K562 (cell line): Measurements from ENCODE around the gene CCNT2. TPM values are rescaled to one million over a fixed set of nuclear protein-coding genes. Genes with fewer than 3 reads are reported as not detected.
"Not testable (repeated sequence)": the region's sequence is repeated elsewhere in the genome, so short reads cannot be mapped to it uniquely, and the experiment has no call there.

Experiments used
- ATAC-seq: fragments of 200-7000 bp; cut with Tn5 transposase; 3 replicates; pipeline ENCODE4 v1.9.1; 2020; ENCODE audit warnings: moderate library complexity
- BruUV-seq: library from RNA; stranded (reverse); fragments of 400-500 nt; replicated peaks from 2 replicates; lab custom pipeline; 2021; lab: Mats Ljungman, UMichigan
- CTCF ChIA-PET: fragments of 300-600 bp; formaldehyde crosslinking; extraction: SDS; loops from one replicate; lab custom pipeline; 2021; ENCODE audit warnings: low intra/inter-chr PET ratio; lab: Yijun Ruan, JAX
- POLR2A ChIA-PET: fragments of 300-600, 350-650 bp; sonication (Branson Sonifier 250); formaldehyde crosslinking; extraction: SDS; loops from one replicate; lab custom pipeline; 2021; ENCODE audit warnings: antibody characterized with exemption, inconsistent platforms; lab: Yijun Ruan, JAX
- DNase-seq, 4 experiments: peaks; one replicate each; pipeline versions ENCODE4 v3.0.0 to v3.0.0-alpha.2; 2011 to 2018; ENCODE audit warnings: low spot score in 3 of 4, mixed read lengths in 3 of 4; ENCODE audit errors: extremely low read depth in 1 of 4
- FAIRE-seq: peaks from 2 replicates; lab custom pipeline; 2011; peaks lifted over from hg19 to GRCh38; lab: Jason Lieb, UNC
- H2AFZ ChIP-seq: 2 replicates; pipeline ENCODE4 v1.6.0; 2011; ENCODE audit warnings: low read depth, low read length, control low read depth, inconsistent platforms
- H3K27ac ChIP-seq: fragments of 200-600 bp; 3 replicates; pipeline ENCODE4 v1.8.0; 2011; ENCODE audit warnings: low read depth, mild to moderate bottlenecking, control low read depth, inconsistent platforms, low read length, moderate library complexity, mixed read lengths; ENCODE audit errors: extremely low read depth
- H3K27me3 ChIP-seq, 2 experiments: fragments of 300-600 bp in 1 of 2; 2 replicates in 1 of 2; 3 replicates in 1 of 2; pipeline versions ENCODE4 v1.6.0 to v1.8.0; 2011; ENCODE audit warnings: inconsistent platforms in 2 of 2, low read length in 2 of 2, mild to moderate bottlenecking in 1 of 2, mixed read lengths in 1 of 2, moderate library complexity in 1 of 2; ENCODE audit not compliant: control insufficient read depth in 2 of 2, insufficient read depth in 2 of 2
- H3K36me3 ChIP-seq: fragments of 300-600 bp; 3 replicates; pipeline ENCODE4 v1.8.0; 2011; ENCODE audit warnings: mild to moderate bottlenecking, low read length, inconsistent platforms; ENCODE audit not compliant: control insufficient read depth, insufficient read depth
- H3K4me1 ChIP-seq, 2 experiments: fragments of 200-600 bp in 1 of 2; replicated peaks in 1 of 2; 2 replicates in 1 of 2; 3 replicates in 1 of 2; pipeline versions ENCODE4 v1.5.1 to v1.8.0; 2011; ENCODE audit warnings: inconsistent platforms in 2 of 2, low read length in 2 of 2, mild to moderate bottlenecking in 1 of 2, mixed read lengths in 1 of 2, moderate library complexity in 1 of 2; ENCODE audit not compliant: control insufficient read depth in 2 of 2, insufficient read depth in 2 of 2
- H3K4me2 ChIP-seq: 2 replicates; pipeline ENCODE4 v1.6.1; 2011; ENCODE audit warnings: low read length, control low read depth, inconsistent platforms, mixed read lengths; ENCODE audit not compliant: insufficient read depth
- H3K4me3 ChIP-seq: fragments of 200-600 bp; sonication (generic), shearing (Covaris generic); 2 replicates; pipeline ENCODE4 v1.5.1; 2016; ENCODE audit warnings: control low read depth, inconsistent platforms
- H3K79me2 ChIP-seq: fragments of 200-600 bp; 3 replicates; pipeline ENCODE4 v1.8.0; 2011; ENCODE audit warnings: low read length, inconsistent platforms; ENCODE audit not compliant: control insufficient read depth, insufficient read depth
- H3K9ac ChIP-seq, 2 experiments: 2 replicates each; pipeline versions ENCODE4 v1.6.0 to v1.6.1; 2011; ENCODE audit warnings: low read depth in 2 of 2, low read length in 2 of 2, control low read depth in 1 of 2, inconsistent platforms in 1 of 2, mild to moderate bottlenecking in 1 of 2, mixed read lengths in 1 of 2; ENCODE audit not compliant: insufficient read depth in 1 of 2
- H3K9me1 ChIP-seq: one replicate; pipeline ENCODE4 v1.6.0; 2011; ENCODE audit warnings: inconsistent platforms, mild to moderate bottlenecking, low read length, moderate library complexity; ENCODE audit not compliant: control insufficient read depth, insufficient read depth
- H3K9me3 ChIP-seq: replicated peaks from 2 replicates; pipeline ENCODE4 v1.5.1; 2011; ENCODE audit warnings: low read depth, low read length, inconsistent platforms; ENCODE audit not compliant: control insufficient read depth, insufficient read depth
- H4K20me1 ChIP-seq: replicated peaks from 2 replicates; pipeline ENCODE4 v1.6.1; 2011; ENCODE audit warnings: low read length, inconsistent platforms, mixed read lengths; ENCODE audit not compliant: control insufficient read depth, insufficient read depth
- ARID1B ChIP-seq: fragments of 450-650 bp; IDR thresholded peaks from 2 replicates; pipeline ENCODE4 v1.6.1; 2016; ENCODE audit warnings: antibody characterized with exemption, mild to moderate bottlenecking, inconsistent platforms
- ATF3 ChIP-seq, 2 experiments: fragments of 450-650 bp in 1 of 2; sonication (generic) in 1 of 2; formaldehyde crosslinking in 1 of 2; IDR thresholded peaks in 1 of 2; conservative IDR thresholded peaks in 1 of 2; 2 replicates each; pipeline versions ENCODE4 v1.6.1 to v1.8.1; 2016 to 2023; ENCODE audit warnings: mild to moderate bottlenecking in 2 of 2, moderate library complexity in 2 of 2, inconsistent platforms in 1 of 2, missing genetic modification reagents in 1 of 2
- C11orf30 ChIP-seq: fragments of 450-650 bp; IDR thresholded peaks from 2 replicates; pipeline ENCODE4 v1.6.1; 2016; ENCODE audit warnings: low read depth, mild to moderate bottlenecking
- DPF2 ChIP-seq: fragments of 450-650 bp; IDR thresholded peaks from 2 replicates; pipeline ENCODE4 v1.6.1; 2016
- JUND ChIP-seq, 2 experiments: IDR thresholded peaks; 2 replicates in 1 of 2; 3 replicates in 1 of 2; pipeline ENCODE4 v1.6.1; 2011; ENCODE audit warnings: borderline replicate concordance in 2 of 2, low read depth in 2 of 2, low read length in 2 of 2, improper control_type of control experiment in 1 of 2, missing biosample characterization in 1 of 2, missing genetic modification characterization in 1 of 2, missing genetic modification reagents in 1 of 2
- MAFG ChIP-seq: fragments of 450-650 bp; conservative IDR thresholded peaks from 2 replicates; pipeline ENCODE4 v1.6.1; 2016; ENCODE audit warnings: missing genetic modification characterization, missing compliant biosample characterization
- NFE2 ChIP-seq: IDR thresholded peaks from 2 replicates; pipeline ENCODE4 v1.6.1; 2014; ENCODE audit warnings: antibody characterized with exemption, low read depth
- NFE2L1 ChIP-seq: fragments of 450-650 bp; IDR thresholded peaks from 2 replicates; pipeline ENCODE4 v1.6.1; 2016; ENCODE audit warnings: missing genetic modification characterization, low read depth, mild to moderate bottlenecking, missing compliant biosample characterization, moderate library complexity, borderline replicate concordance
- SMARCA4 ChIP-seq: fragments of 450-650 bp; IDR thresholded peaks from 2 replicates; pipeline ENCODE4 v1.6.1; 2016
- SMARCE1 ChIP-seq: fragments of 450-650 bp; IDR thresholded peaks from 2 replicates; pipeline ENCODE4 v1.7.1; 2016; ENCODE audit warnings: mild to moderate bottlenecking
- TAL1 ChIP-seq: fragments of 450-650 bp; IDR thresholded peaks from 2 replicates; pipeline ENCODE4 v1.6.1; 2016; ENCODE audit warnings: mild to moderate bottlenecking
- TARDBP ChIP-seq: fragments of 450-650 bp; IDR thresholded peaks from 2 replicates; pipeline ENCODE4 v1.6.1; 2016
- ZEB2 ChIP-seq: fragments of 450-650 bp; IDR thresholded peaks from 2 replicates; pipeline ENCODE4 v1.6.1; 2016
- ZNF316 ChIP-seq: fragments of 450-650 bp; IDR thresholded peaks from 2 replicates; pipeline ENCODE4 v1.6.1; 2016
- ZNF384 ChIP-seq: IDR thresholded peaks from 2 replicates; pipeline ENCODE4 v1.6.1; 2012; ENCODE audit warnings: low read depth, low read length, improper control_type of control experiment
- WGBS: fragments of 100-300 bp; shearing (Covaris generic); methylation state at CpG from one replicate; pipeline ENCODE4 v1.1.6; 2016; ENCODE audit warnings: low coverage, mixed read lengths; ENCODE audit not compliant: insufficient coverage; ENCODE audit errors: missing lambda C conversion rate; 5-methylcytosine and 5-hydroxymethylcytosine counted together
- in situ Hi-C: fragments of 300-500 bp; cut with MboI; formaldehyde crosslinking; loops from 4 replicates; pipeline ENCODE4 v1.15.0; 2018; ENCODE audit warnings: inconsistent platforms, mixed read lengths
- intact Hi-C: fragments of 100-400 bp; cut with micrococcal nuclease; formaldehyde crosslinking; loops from 2 replicates; pipeline ENCODE4 v1.14.2; 2022
- polyA plus RNA-seq, 8 experiments: library from polyadenylated mRNA; depleted of rRNA in 4 of 8; stranded (reverse) in 5 of 8; unstranded in 3 of 8; fragments of >200 nt; fragmentation: Nextera tagmentation in 2 of 8; fragmentation: Illumina TruSeq in 1 of 8; extraction: Ambion mirVana in 2 of 8; extraction: Trizol in 1 of 8; gene quantifications; 2 replicates each; pipeline versions ENCODE4 v1.2.1 to v1.2.3, GENCODE V29; 2011 to 2014; ENCODE audit warnings: inconsistent platforms in 1 of 8, missing spikeins in 1 of 8
- total RNA-seq, 7 experiments: library from RNA; depleted of rRNA in 6 of 7; stranded (reverse); fragments of >200 nt in 6 of 7; fragmentation: Illumina TruSeq in 2 of 7; extraction: Trizol in 2 of 7; gene quantifications; 2 replicates each; pipeline versions ENCODE4 v1.2.1 to v1.2.3, GENCODE V29; 2011 to 2021; ENCODE audit warnings: low replicate concordance in 1 of 7

Gene CCNT2
- total and polyA plus RNA-seq, 9 of the 15 experiments (the other 6 are each of a cell fraction or from before 2014, with no cell fraction given) = 12.6 to 30.0 (median 22.7) TPM

GRCh38 chr2:134976074-134976702 is 57.6 kb downstream of the CCNT2 start:
- 5% methylated on average over 3 of the region's 3 CpGs for WGBS
- intact Hi-C loops = no loop called here
- peak; percentile 51 for ATAC-seq
- Histone ChIP-seq H3K4me2 (no peak overlapping the region), H3K9me3 (no peaks in the 10 kb centered on the region; the same call in 1 of the 2 replicates), H3K36me3 (no peaks in the 10 kb centered on the region), H3K4me1 (peaks cover 0 to 5% of the 10 kb centered on the region in 2 experiments; a peak in 1 of 5 replicates), H4K20me1 (no peaks in the 10 kb centered on the region), H3K9me1 (no peaks in the 10 kb centered on the region), H3K9ac (no peak overlapping the region), H3K4me3 (no peak overlapping the region), H3K27me3 (peaks cover 2 to 20% of the 10 kb centered on the region in 2 experiments; a peak in 3 of 5 replicates), H3K27ac (no peak overlapping the region), H3K79me2 (no peaks in the 10 kb centered on the region), H2AFZ (no peak overlapping the region)
- no peak for FAIRE-seq
- TF ChIP-seq TARDBP (no peak), TAL1 (0 out of 2 replicates have a peak, but pooled peaks have one; percentile 4)
- ChIA-PET POLR2A (interaction anchor here (1.1 kb wide), 1 partner anchor 9 kb away, joined by 5 read pairs; no protein-coding TSS in a partner anchor), CTCF (interaction anchor here (0.7 kb wide), 2 partner anchors 764 to 914 kb away, joined by 3 to 11 read pairs; no protein-coding TSS in a partner anchor)
- in situ Hi-C loops = loop anchor here (25.0 kb wide), 1 partner anchor 1411 kb away; no protein-coding TSS in a partner anchor
- no peak for DNase-seq
- BruUV-seq = no TSS peak

GRCh38 chr2:134977104-134977503 is 58.5 kb downstream of the CCNT2 start:
- H3K9me1 ChIP-seq; H3K27ac ChIP-seq; H3K4me3 ChIP-seq; H3K4me1 ChIP-seq; H3K9me3 ChIP-seq; H4K20me1 ChIP-seq; H3K36me3 ChIP-seq; CTCF ChIA-PET; DNase-seq; intact Hi-C loops; H3K9ac ChIP-seq; H2AFZ ChIP-seq; H3K4me2 ChIP-seq; BruUV-seq; H3K79me2 ChIP-seq; FAIRE-seq; TF ChIP-seq JUND (tag; IDR thresholded peaks at IDR 0.05; ENCODE audit: borderline replicate concordance, low read depth, low read length); ATF3 (CRISPR knock-in tag; conservative IDR thresholded peaks at IDR 0.05): not testable (repeated sequence)
- POLR2A ChIA-PET = interaction anchor here (0.6 to 0.7 kb wide), 2 partner anchors 15 to 78 kb away, joined by 3 read pairs; no protein-coding TSS in a partner anchor
- in situ Hi-C loops = loop anchor here (25.0 kb wide), 1 partner anchor 1410 kb away; no protein-coding TSS in a partner anchor
- WGBS = 5% methylated on average over 3 of the region's 5 CpGs
- TF ChIP-seq DPF2 (peak; percentile 61; the same call in 1 of the 2 replicates), C11orf30 (peak; percentile 59; the same call in 1 of the 2 replicates), JUND (IDR thresholded peaks at IDR 0.05; ENCODE audit: borderline replicate concordance, low read depth, low read length) (peak; percentile 17; the same call in 1 of the 2 replicates), SMARCE1 (peak; percentile 47; the same call in 1 of the 2 replicates), ZEB2 (peak; percentile 45; the same call in 1 of the 2 replicates), ATF3 (IDR thresholded peaks at IDR 0.05) (peak; percentile 26; the same call in 1 of the 2 replicates), SMARCA4 (peak; percentile 50; the same call in 1 of the 2 replicates), ARID1B (peak; percentile 46; the same call in 1 of the 2 replicates), NFE2L1 (0 out of 2 replicates have a peak, but pooled peaks have one; percentile 33), ZNF384 (peak; percentile 48; the same call in 1 of the 2 replicates), MAFG (peak; percentile 70), ZNF316 (peak; percentile 80), NFE2 (peak; percentile 70)
- H3K27me3 ChIP-seq = peaks cover 2 to 20% of the 10 kb centered on the region in 2 experiments; a peak in 3 of 5 replicates
- ATAC-seq = peak; percentile 62; the same call in 2 of the 3 replicates
